HG03354 (cell line): ENCODE data around the gene ARL16.
A peak's percentile ranks its signal among the peaks of the same experiment; 100 is the strongest.

Source experiments
- ATAC-seq: cut with Tn5 transposase; IDR thresholded peaks from one replicate; pipeline ENCODE4 v1.9.1; 2021; ENCODE audit warnings: mild to moderate bottlenecking; ENCODE audit not compliant: unreplicated experiment, poor library complexity, severe bottlenecking

The ARL16 gene, protein sequence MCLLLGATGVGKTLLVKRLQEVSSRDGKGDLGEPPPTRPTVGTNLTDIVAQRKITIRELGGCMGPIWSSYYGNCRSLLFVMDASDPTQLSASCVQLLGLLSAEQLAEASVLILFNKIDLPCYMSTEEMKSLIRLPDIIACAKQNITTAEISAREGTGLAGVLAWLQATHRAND

GRCh38 chr17:81683584-81684441, at the start of gene ARL16, which contains the start of gene HGS:
TSS of gene ARL16 (minus strand) at chr17:81683797. CDS start at chr17:81683753, 44 bp downstream.
TSS of gene HGS (plus strand) at chr17:81684011. CDS start at chr17:81684067, 56 bp downstream.
- peak; percentile 92 for ATAC-seq

DNA sequence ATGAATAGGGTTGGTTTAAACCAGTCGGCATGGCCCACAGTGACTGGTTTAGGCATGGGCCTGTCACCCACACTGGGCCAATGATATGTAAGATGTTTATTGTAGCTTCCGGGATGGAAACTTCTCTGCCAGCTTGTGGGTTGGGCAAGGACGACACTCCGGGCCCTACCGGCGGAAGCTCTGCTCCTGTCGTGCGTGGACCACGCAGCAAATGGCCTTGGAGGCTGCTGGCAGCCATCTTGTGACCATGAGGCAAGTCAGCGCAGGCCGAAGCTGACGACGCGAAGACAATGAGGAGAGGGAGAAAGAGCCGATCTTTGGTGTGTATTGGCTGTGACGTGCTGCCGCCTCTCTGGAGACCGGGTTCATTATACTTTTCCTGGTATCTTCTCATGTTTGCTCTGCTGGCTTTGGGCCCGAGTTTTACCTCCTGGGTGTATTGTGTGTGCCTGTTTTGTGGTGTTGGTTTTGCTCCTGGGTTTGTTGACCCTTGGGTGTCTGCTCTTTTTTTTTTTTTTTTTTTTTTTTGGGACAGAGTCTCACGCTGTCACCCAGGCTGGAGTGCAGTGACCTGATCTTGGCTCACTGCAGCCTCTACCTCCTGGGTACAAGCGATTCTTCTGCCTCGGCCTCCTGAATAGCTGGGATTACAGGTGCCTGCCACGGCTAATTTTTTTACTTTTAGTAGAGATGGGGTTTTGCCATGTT, 43.9 kb upstream of the ARL16 start:
- no peak for ATAC-seq

DNA sequence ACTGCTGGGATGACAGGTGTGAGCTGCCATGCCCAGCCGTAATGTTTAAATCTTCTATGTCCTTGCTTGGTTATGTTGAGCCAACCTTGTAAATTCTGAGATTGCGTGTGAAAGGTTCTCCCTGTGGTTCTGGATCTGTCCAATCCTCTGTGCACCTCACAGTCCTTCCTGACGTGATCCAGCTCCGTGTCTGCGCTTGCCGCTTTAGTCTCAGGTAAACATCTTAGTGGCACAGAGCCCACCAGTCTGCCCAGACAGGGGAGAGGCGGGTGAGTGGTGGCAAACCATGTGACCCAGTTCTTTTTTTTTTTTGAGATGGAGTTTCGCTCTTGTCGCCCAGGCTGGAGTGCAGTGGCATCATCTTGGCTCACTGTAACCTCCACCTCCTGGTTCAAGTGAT, 42.4 kb upstream of the ARL16 start:
- ATAC-seq = no peak

- ATAC-seq = no peak
These were observed 41.8 kb upstream of the ARL16 start for GRCh38 chr17:81725439-81725838.

DNA sequence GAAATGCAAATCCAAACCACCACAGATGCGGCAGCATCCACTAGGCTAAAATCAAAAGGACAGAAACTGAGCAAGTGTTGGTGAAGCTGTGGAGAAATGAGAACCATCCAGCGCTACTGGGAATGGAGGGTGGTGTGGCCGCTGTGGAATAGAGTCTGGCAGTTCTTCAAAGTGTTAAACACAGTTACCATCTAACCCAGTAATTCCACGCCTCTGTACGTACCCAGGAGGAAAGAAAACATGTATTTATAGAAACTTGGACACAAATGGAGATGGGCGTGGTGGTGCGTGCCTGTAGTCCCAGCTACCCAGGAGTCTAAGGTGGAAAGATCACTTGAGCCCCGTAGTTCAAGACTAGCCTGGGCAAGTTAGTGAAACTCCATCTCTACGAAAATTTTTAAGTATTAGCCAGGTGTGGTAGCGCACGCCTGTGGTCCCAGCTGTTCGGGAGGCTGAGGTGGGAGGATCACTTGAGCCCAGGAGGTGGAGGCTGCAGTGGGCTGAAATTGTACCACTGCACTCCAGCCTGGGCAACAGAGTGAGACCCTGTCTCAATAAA, 40.1 kb upstream of the ARL16 start:
- no peak for ATAC-seq

- ATAC-seq = no peak
These were observed 38.9 kb upstream of the ARL16 start for GRCh38 chr17:81722184-81723120.

GRCh38 chr17:81720267-81721071, 36.9 kb upstream of the ARL16 start:
- no peak for ATAC-seq

- no peak for ATAC-seq
These were observed 36.0 kb upstream of the ARL16 start for GRCh38 chr17:81719410-81720266.

GRCh38 chr17:81717766-81718089, 34.1 kb upstream of the ARL16 start:
- no peak for ATAC-seq

GRCh38 chr17:81717049-81717765, 33.6 kb upstream of the ARL16 start:
- ATAC-seq = no peak

- no peak for ATAC-seq
These were observed 33.0 kb upstream of the ARL16 start for GRCh38 chr17:81716674-81716996.

DNA sequence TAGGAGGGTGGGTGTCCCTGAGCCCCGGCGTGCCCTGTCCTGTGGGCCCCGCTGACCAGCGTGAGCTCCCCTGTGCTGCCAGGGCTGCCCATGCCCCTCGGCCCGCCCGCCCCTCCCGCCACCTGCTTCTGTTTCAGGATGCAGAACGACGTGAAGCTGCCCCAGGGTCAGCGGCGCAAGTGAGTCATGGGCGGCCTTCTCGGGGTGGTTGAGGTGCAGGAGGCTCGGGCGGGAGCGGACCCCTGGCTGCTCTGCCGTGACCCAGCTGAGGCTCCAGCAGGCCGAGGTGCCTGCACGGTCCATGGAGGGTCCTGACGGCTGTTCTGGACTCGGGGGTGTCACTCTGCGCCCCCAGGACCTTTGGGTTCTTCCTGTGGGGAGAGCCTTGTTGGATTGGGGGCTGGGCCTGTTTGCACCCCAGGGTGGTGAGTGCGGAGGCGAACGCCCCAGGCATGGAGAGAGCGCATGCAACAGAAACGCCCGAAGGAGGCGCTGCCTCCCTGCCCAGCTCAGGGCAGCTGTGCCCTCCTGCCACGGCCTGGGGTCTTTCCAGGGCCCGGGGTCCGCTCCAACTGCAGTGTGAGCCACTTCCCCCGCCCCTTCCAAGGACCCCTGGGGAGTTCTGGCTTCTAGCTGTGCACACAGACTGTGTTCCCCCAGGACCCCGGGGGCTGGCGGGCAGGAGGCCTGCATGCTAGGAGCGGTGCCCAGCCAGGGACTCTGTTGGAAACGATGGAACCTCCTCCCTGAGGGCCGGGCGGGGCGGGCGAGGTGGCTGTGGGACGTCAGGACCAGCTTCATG, 32.5 kb upstream of the ARL16 start:
- no peak for ATAC-seq

- no peak for ATAC-seq
These were observed 31.7 kb upstream of the ARL16 start for GRCh38 chr17:81715107-81715871.

DNA sequence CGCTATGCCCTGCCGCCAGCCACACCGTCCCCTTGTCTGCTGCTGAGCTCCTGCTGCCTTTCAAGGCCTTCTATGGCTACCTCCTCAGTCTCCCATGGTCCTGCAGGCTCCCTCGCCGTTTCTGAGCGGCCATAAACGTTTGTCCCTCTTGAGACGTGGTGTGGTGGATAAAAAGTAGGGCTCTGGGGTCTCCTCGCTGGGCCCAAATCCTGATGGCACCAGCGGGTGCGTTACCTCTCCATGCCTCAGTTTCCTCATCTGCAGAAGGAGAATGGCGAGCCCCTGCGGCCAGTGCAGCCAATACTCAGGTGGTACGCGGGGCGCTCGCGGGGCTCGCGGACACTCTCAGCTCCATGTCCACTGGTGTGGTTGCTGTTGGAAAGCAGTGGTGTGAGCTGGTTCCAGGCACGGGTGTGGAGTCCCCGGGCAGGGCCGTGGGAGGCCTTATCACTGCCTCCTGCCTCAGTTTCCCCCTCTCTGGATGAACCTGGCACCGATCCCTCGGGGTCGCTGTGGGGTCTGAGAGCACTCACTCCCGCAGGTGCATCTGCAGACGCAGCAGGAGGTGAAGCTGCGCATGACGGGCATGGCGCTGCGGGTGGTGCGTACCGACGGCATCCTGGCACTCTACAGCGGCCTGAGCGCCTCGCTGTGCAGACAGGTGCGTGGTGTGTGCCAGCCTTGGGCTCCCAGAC, 31.0 kb upstream of the ARL16 start:
- no peak for ATAC-seq
